Type B pancreatic cell (in vitro differentiated cells): ENCODE measurements around the gene DIAPH3. TPM values are rescaled to one million over a fixed set of nuclear protein-coding genes. Genes with fewer than 3 reads are reported as not detected.

ENCODE experiments used
- DNase-seq: peaks from one replicate; pipeline ENCODE4 v3.0.0; 2021; ENCODE audit warnings: mixed read lengths; ENCODE audit not compliant: unreplicated experiment; ENCODE audit errors: extremely low spot score
- H3K27ac Mint-ChIP-seq: 2 replicates; pipeline ENCODE4 v1.8.0; 2021; ENCODE audit warnings: mild to moderate bottlenecking, mixed read lengths
- H3K27me3 Mint-ChIP-seq: 2 replicates; pipeline ENCODE4 v1.8.0; 2021; ENCODE audit warnings: mixed read lengths
- H3K36me3 Mint-ChIP-seq: 2 replicates; pipeline ENCODE4 v1.8.0; 2021; ENCODE audit warnings: mixed read lengths
- H3K4me1 Mint-ChIP-seq: one replicate; pipeline ENCODE4 v1.8.0; 2021; ENCODE audit warnings: mixed read lengths; ENCODE audit not compliant: unreplicated experiment
- H3K4me3 Mint-ChIP-seq: 2 replicates; pipeline ENCODE4 v1.8.0; 2021; ENCODE audit warnings: mild to moderate bottlenecking, mixed read lengths
- H3K9me3 Mint-ChIP-seq: 2 replicates; pipeline ENCODE4 v1.8.0; 2021; ENCODE audit warnings: mixed read lengths
- total RNA-seq: library from RNA; stranded (reverse); gene quantifications from 2 replicates; pipeline ENCODE4 v1.2.1, GENCODE V29; 2021; ENCODE audit warnings: low replicate concordance
- TF ChIP-seq, protein P1 (sequence below): fragments of 200-600 bp; sonication (generic); conservative IDR thresholded peaks from 2 replicates; pipeline ENCODE4 v1.5.0; 2021; ENCODE audit warnings: antibody characterized with exemption, mild to moderate bottlenecking

The DIAPH3 gene
- total RNA-seq, 1 donor from 2014 or later, result 16.9 TPM

DNA sequence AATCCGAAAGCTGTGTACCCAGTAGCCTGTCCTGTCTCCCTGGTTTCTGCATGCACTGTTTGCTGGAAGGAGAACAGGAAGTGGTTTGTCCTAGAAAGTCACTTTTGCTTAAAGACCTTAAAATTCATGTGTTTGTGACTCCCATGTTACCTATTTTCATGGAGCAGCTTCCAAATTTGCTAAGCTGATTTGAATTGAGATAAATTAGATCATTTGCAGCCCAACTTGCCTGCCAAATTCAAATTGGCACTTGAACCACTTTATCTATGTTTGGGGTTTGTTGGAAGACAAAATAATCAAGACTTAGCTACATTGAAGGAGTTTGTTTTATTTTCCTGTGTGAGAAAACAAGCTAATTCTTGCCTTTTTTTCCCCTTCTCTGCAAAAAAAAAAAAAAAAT is 532.5 kb downstream of the DIAPH3 start:
- no peak overlapping the region for H3K27ac Mint-ChIP-seq

DNA sequence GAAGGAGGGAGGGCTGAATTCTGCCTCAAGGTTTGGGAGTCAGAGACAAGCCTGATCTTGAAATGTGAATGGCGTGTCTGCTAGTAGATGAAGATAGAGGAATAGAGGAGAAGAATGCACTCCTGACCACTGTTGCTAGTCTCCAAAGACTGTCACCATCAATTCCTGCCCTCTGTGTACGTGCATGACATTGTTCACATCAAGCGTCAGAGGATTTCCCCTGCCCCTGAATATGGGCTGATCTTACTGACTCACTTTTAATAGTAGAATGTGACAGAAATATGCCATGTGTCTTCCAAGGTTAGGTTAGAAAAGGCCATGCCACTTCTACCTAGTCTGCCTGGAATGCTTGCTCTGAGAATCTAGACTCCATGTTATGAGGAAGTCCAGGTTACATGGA is 538.6 kb downstream of the DIAPH3 start:
- DNase-seq, result no peak
- Mint-ChIP-seq H3K27me3 (no peaks in the 10 kb centered on the region), H3K36me3 (peaks cover 4% of the 10 kb centered on the region), H3K4me1 (peaks cover 6% of the 10 kb centered on the region), H3K4me3 (no peak overlapping the region), H3K27ac (no peak overlapping the region), H3K9me3 (peaks cover 9% of the 10 kb centered on the region)
- TF ChIP-seq, protein P1, sequence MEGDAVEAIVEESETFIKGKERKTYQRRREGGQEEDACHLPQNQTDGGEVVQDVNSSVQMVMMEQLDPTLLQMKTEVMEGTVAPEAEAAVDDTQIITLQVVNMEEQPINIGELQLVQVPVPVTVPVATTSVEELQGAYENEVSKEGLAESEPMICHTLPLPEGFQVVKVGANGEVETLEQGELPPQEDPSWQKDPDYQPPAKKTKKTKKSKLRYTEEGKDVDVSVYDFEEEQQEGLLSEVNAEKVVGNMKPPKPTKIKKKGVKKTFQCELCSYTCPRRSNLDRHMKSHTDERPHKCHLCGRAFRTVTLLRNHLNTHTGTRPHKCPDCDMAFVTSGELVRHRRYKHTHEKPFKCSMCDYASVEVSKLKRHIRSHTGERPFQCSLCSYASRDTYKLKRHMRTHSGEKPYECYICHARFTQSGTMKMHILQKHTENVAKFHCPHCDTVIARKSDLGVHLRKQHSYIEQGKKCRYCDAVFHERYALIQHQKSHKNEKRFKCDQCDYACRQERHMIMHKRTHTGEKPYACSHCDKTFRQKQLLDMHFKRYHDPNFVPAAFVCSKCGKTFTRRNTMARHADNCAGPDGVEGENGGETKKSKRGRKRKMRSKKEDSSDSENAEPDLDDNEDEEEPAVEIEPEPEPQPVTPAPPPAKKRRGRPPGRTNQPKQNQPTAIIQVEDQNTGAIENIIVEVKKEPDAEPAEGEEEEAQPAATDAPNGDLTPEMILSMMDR, result no peak

More for the DNA sequence above, 532.5 kb downstream of the DIAPH3 start:
- TF ChIP-seq, protein P1, result no peak
- H3K4me3 Mint-ChIP-seq, result no peak overlapping the region
- DNase-seq, result no peak
- H3K4me1 Mint-ChIP-seq, result peaks cover 14% of the 10 kb centered on the region
- H3K27me3 Mint-ChIP-seq, result peaks cover 4% of the 10 kb centered on the region
- H3K9me3 Mint-ChIP-seq, result no peaks in the 10 kb centered on the region
- H3K36me3 Mint-ChIP-seq, result no peaks in the 10 kb centered on the region

DNA sequence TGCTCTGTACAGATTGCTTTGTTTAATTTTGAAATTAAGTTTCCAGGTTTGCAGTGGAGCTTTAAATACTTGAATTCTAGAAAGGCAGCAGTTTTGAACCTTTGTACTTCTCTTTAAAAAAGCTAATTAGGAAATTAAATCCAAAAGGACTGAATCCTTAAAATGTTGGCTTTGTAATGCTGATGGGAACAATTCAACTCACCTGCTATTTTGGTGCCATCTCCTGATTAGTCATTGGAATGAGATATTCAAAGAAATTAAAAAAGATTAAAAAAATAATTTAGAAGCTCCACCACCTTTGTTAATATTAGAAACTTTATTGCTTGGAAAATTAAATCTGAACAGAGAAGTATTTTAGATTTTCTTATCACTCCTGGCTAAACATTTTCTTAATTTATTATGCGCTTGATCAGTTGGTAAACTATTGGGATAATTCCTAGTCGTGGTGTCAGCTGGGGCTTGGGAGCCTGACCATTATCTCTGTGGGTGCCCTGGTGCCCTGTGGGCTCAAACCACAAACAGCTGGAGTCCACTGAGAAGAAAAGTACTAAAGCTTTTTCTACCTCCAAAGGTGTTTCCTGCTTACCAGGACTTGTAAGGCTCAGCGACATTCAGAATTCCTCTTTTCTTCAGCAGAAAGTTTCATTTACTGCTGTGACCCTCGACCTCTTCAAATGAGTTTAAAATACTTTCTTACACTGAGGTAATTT is 540.4 kb downstream of the DIAPH3 start:
- H3K27me3 Mint-ChIP-seq, result no peaks in the 10 kb centered on the region
- peaks cover 4% of the 10 kb centered on the region for H3K36me3 Mint-ChIP-seq
- H3K9me3 Mint-ChIP-seq, result peaks cover 13% of the 10 kb centered on the region
- no peak for DNase-seq
- TF ChIP-seq, protein P1, result no peak
- no peak overlapping the region for H3K4me3 Mint-ChIP-seq
- H3K4me1 Mint-ChIP-seq, result peaks cover 6% of the 10 kb centered on the region
- H3K27ac Mint-ChIP-seq, result no peak overlapping the region

DNA sequence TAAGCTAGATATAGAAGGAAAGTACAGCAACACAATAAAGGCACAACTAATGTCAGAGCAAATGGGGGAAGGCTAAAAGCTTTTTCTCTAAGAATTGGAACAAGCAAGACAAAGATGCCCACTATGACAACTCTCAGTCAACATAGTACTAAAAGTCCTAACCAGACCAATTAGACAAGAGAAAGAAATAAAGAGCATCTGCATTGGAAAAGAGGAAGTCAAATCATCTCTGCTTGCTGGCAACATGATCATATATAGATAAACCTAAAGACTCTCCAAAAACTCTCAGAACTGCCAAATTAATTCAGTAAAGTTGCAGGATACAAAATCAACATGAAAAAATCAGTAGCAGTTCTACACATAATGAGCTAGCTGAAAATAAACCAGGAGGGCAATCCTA is 542.0 kb downstream of the DIAPH3 start:
- TF ChIP-seq, protein P1, result no peak
- Mint-ChIP-seq H3K4me3 (no peak overlapping the region), H3K9me3 (peaks cover 13% of the 10 kb centered on the region), H3K4me1 (peaks cover 6% of the 10 kb centered on the region), H3K36me3 (peaks cover 4% of the 10 kb centered on the region), H3K27ac (no peak overlapping the region), H3K27me3 (no peaks in the 10 kb centered on the region)
- DNase-seq, result no peak

Other genes with a start within 250 kb of the DIAPH3 start
- 14.8 and 30.1 TPM in 2 replicates for gene TDRD3, start 233.3 kb upstream of the DIAPH3 start, total RNA-seq